NCI-H460 (cell line): ENCODE measurements around the gene MEI4. TPM values are rescaled to one million over a fixed set of nuclear protein-coding genes. Genes with fewer than 3 reads are reported as not detected.

ENCODE experiments used
- DNase-seq: peaks from one replicate; pipeline ENCODE4 v3.0.0-alpha.2; 2016; ENCODE audit warnings: low read depth; ENCODE audit errors: extremely low read depth
- total RNA-seq: library from RNA; depleted of rRNA; stranded (reverse); fragments of >200 nt; shearing (Covaris generic); gene quantifications from 2 replicates; pipeline ENCODE4 v1.2.3, GENCODE V29; 2014; rRNA removed

The MEI4 gene
- total RNA-seq, 1 experiment from 2014 or later, result not detected

DNA sequence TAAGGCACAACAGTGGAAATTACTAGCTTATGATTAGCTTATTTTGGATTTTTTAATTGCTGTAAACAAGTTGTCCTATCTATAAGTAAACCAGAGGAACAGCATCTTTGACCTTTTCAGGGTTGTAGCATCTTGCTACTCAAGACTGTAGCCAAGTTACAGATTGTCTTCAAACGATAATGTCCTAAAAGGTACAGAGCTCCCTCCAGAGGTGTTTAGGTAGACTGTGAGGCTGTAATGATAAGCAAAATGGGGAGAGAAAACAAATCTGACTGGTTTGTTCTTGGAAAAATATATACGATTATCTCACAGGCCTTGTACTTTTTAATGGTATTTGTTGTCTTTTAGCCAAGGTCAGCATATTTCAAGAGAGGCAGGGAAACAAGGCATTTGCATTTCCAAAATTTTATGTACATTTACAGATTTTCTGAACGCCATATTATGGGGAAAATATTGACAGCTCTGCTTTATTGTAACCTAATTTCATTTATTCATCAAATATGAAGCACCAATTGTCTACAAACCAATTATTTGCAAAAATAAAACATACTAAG lies 273.4 kb downstream of the MEI4 start:
- DNase-seq, result no peak

DNA sequence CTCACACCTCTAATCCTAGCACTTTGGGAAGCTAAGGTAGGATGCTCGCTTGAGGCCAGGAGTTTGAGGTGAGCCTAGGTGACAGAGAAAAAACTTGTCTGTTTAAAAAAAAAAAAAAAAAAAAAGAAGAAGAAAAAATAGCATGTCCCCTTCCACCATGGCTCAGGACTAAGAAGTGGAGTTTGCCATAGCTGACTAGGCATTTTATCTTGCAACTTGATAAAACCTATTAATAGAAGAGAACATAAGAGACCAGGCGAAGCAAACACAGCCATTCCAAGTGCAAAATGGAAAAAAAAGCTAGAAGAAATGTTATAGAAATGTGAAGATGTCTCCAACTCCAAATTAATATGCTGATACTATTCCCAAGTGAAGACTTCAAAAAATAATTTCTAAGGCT lies 277.5 kb downstream of the MEI4 start:
- DNase-seq, result no peak

DNA sequence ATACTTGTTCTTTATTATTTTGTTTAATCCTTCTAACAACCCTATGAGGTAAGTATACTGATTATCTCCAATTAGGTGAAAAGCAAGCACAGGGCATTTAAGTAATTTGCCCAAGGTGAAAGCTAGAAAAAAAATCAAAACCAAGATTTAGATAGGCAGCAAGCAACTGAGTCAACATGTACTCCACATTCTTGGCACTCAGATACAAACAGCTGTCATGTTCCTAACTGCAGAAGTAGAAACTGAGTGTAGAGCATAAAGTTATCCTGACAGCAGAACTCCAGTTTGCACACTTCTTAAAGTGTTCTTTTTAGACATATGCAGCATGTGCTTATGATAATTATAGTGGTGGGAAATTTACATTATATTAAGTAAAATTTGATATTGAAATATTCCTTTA lies 278.1 kb downstream of the MEI4 start:
- DNase-seq, result no peak

DNA sequence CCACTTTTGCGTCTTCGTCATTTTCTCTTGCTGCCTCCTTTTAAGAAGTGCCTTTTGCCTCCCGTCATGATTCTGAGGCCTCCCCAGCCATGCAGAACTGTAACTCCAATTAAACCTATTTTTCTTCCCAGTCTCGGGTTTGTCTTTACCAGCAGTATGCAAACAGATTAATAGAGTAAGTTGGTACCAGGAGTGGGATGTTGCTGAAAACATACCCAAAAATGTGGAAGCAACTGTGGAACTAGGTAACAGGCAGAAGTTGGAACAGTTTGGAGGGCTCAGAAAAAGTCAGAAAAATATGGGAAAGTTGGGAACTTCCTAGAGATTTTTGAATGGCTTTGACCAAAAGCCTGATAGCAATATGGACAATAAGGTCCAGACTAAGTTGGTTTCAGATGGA lies 309.2 kb downstream of the MEI4 start:
- DNase-seq, result no peak

DNA sequence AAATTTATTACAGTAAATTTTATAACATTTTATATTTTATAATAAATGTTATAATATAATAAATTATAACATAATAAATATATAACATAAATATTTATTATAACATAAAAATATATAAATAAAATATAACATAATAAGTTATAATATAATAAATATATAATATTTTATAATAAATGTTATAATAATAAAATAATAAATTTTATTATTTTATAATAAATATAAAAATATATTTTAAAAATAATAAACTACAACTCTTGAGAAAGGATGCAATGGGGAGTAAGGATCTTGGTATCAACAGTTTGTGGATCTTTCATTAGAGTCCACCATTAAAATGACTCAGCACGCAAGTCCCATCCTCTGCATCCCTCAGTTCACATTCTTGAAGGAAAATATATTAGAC lies 312.6 kb downstream of the MEI4 start:
- DNase-seq, result no peak

DNA sequence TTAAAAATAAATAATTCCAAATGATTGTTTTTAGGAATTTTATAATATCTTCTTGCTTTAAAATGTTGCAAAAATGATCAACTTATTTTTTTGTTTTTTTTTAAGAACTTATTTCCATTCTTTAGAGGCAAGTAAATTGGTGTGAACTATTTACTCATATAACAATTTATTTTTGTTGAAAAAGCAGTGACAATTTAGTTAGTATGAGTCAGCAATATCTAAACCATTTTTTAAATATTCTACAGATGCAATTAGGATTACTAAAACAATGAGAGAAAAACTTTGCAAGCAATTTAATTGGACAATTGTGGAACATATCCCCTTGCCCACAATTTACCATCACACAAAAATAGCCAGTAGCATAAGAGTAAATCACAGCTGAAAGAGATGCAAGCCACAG lies 319.5 kb downstream of the MEI4 start:
- no peak for DNase-seq

Other genes starting within 250 kb of the MEI4 start
- gene HTR1B, start 189.5 kb upstream of the MEI4 start, total RNA-seq, result 2.2 and 2.7 TPM in 2 replicates